Inflammatory macrophage (primary cell): Measurements from ENCODE around the gene SLC9A9.

Experiments used
- DNase-seq, 2 donors: peaks; one replicate each; pipeline ENCODE4 v3.0.0-alpha.2; 2020 to 2022

The SLC9A9 gene

DNA sequence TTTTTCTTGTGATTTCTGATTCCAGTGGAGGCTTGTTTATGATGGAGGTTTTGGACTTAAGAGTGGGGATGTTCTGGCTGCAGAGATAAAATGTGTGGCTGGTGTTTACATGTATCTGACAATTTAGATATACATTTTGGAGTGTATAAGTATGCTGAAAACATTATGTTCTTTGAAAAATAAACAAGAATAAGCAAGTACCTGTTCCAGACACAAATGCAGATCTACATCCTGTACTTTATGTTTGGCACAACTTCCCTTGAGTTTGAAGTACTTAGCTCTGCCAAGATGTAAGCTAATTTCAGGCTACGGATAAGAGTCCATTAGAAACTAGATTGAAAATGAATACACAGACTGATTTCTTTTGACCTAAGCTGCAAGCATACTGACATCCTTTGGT lies 451.5 kb downstream of the SLC9A9 start:
- DNase-seq, result no peak

DNA sequence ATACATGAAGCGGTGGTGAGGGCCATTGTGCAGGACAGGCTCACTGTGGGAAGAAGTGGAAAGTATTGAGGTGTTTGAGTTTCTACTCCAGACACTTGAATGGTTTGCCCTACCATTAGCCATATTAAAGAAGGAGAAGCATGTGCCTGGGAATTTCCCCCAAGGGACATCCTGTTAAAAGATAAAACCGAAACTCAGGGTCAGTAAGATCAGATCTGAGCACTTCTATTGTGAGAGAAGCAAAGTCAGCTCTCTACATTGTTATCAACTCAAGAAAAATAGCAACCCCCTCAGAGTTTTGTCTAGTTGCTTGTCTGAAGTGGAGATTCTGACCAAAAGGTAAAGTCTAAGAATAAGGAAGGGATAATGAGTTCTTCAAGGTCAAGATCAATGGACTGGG lies 458.9 kb downstream of the SLC9A9 start:
- DNase-seq, result no peak

DNA sequence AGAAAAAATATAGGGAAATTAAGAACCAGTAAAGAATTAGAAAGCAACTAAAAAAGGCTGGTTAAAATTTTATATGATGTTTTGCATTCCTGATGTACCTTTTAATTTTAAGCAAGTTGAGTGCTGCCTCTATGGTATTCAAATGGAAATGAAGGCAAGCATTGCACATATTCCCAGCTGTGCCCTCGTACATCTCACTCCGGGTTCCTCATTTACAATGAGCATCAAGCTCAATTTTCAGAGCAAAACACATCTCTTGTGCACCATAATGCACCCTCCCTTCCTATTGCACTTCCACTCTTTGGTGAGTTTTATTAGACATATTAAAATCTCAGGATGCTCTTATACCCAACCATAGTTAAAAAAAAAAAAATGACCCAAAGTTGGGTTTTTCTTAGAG lies 460.8 kb downstream of the SLC9A9 start:
- no peak for DNase-seq

DNA sequence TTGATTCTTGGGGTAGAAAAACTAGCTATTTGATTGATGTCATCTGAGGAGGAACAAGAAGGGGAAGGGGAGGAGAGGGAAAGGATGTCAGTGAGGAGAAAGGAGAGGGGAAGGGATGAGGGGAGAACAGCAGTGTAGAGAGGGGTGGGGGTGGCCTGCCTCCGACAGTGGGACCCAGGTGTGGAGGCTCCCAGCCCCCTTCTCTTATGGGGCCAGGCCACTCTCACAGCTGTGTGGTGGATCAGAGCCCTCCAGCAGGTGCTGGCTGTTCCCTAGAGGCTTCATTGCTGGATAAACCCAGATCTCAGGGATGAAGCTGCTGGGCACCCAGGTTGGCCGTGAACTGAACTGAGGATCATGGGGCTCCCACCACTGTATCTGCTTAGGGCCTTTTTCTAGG lies 464.2 kb downstream of the SLC9A9 start:
- DNase-seq, result no peak

DNA sequence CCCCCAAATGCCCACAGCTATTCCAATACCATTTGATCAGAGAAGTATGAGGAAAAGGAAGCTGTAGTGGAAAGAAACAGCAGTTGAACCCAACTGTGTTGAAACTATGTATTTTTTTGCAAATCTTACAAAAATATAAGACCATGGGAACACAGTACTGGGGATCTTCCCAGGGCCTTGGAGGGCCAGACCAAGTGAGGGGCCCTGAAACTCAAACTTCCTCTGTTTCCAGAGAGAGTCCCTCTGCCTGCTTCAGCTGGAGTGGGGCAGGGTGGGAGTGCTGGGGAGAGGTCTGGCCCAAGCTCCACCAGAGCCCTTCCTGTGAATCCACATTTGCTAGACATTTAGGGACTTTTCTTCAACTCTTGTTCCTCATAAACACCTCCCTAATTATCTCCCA lies 464.8 kb downstream of the SLC9A9 start:
- no peak for DNase-seq

DNA sequence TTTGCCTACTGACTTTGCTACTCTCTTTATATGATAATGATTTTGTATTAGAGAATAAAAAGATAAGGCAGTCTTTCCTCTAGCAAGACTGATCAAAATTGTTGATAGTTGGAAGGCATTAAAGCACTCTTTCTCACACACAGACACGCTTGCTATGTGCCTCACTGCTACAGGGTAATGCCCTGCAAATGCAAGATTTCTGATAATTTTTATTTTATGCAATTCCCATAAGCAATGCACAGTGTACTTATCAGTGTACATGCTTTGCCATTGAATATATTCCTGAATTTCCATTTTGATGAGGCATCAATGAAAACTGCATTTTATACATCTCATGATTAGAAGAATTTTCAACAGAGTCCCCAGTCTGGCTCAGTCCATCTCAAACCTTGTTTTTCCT lies 465.5 kb downstream of the SLC9A9 start:
- no peak for DNase-seq

DNA sequence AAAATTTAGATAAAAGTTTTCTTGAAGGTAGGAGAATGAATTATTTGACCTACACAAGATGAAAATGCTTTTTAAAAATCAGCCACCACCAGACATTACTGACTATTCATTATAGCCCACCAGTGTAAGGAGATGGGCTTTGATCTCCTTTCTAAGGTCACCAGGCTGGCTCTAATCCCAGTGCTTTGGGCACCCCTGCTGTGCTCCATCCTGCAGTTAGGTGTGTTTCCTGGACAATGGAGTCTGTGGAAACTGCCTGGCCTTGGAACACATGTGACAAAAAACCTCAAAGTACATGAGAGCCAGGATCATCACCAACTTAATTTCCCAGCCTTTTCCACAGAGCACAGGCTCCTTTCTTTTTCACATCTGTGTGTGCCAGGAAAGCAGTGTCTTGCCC lies 467.8 kb downstream of the SLC9A9 start:
- DNase-seq, result no peak

DNA sequence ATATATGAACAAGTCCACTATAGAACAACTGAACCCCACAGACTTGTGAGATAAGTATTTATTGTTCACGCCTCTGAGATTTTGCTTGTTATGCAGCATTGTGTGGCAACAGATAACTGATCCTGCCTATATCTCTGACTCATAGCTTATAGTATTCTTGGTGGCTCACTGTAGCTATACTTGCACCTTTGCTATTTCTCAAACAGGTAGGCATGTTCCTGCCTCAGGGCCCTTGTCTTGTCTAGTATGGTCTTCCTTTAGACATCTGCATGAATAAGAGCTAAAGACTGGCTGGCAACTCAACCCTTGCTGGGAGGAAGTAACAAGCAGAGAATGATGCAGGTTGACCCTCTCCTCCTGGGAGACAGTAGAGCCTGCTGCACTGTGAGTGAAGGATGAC lies 472.6 kb downstream of the SLC9A9 start:
- no peak for DNase-seq

DNA sequence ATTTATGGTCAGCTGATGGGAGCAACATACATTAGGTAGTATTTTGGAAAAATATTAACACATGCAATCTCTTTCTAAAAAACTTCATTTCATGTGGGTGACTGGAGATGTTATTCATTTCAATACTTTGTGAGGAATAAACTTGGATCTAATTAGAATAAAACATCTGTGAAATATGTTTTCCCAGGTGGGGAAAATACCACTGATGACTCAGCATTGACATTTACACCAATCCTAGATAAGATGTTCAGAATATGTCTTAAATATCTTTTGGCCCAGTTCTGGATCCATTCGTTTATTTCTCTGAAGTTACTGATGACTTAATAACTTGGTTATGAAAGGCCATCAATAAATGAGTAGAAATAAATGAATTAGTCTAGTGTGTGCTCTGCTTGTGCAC lies 481.1 kb downstream of the SLC9A9 start:
- DNase-seq, result no peak

DNA sequence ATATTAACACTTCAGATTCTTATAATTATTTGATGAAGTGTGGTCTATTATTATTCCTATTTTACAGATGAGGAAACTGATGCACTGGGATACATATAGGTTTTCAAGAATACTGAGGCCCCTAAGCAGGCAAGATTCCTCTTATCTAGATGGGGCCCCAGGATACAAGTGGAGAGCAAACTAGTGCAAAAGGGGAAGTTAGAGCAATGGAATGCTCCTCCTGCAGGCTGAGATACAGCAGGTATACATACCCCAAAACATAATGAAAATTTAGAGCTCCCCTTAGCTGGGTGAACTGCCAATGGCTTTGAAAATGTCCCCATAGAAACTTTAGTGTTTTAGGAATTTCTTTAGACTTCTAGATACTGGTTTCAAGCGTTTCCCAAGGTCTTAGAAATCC lies 481.6 kb downstream of the SLC9A9 start:
- DNase-seq, result no peak

DNA sequence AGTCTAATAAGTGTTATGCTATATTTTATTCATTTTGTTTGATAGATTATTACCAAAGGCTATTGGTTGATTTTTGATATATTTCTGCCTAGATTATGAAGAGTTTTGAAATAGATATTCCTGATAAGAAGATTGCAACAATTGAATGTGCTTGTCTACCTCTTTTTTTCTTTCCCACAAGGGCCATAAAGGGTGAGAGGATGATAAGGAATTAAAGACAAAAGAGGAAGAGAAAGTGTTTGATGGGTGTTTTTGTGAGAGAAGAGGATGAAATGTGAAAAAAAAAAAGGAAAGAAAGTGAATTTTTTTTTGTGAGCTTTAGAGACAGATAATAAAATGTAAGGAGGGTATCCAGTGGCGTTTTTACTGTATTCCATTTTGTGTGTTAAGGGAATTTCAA lies 484.3 kb downstream of the SLC9A9 start:
- DNase-seq, result no peak

DNA sequence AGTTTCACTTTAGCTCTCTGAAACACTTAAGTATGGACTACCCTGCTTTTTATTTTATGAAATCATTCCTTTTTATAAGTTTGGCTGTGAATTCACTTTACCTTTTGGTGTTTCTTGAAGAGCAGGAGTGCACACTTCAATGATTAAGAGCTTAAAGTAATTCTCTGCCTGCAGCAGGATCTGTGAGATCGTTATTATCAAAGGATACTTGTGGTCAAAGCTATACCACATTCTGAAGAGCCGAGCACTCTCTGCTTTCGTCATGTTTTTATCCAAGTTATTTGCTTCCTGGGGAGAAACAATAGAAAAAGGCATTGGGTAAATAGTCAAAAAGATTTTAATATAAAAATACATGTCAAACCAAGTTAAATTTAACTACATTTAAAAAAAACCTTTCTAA lies 485.0 kb downstream of the SLC9A9 start:
- DNase-seq, result no peak

DNA sequence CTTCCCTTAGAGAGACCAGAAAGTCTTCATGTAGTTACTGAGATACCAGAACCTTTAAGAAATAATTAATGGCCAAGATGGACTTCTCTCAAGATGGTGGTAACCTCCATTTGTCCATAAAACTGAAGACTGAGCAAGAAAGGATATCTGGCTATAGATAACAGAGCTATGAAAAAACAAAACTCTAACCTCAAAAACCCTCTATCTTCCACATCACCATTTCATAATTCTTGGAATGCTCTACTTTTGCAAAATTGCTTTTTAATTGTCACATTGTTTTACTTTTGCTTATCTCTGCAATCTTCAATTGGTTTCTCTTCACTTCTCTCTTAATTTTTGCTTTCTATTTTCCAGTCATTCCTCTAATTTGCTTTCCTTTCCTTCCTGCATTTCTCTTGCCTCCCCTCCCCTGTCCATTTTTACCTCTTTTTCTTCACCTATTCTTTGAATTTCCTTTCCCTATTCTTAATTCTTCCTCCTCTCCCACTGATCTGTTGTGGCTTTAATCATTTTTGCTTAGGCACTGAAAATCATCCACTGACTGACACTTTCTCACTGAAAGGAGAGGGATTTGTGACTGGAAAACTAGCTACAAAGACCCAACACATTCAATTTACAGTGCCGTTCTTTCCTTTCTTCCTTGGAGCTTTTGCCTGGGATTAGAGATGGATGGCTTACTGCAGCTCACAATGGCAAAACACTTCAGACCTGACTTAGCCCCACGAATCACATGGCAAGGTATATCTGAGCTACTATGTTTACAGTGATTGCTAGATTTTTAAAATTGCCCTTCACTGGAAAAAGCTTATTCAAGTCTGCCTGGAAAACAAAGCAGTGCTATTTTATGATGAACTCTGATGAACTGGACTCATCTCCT lies 485.9 kb downstream of the SLC9A9 start:
- DNase-seq, result no peak

DNA sequence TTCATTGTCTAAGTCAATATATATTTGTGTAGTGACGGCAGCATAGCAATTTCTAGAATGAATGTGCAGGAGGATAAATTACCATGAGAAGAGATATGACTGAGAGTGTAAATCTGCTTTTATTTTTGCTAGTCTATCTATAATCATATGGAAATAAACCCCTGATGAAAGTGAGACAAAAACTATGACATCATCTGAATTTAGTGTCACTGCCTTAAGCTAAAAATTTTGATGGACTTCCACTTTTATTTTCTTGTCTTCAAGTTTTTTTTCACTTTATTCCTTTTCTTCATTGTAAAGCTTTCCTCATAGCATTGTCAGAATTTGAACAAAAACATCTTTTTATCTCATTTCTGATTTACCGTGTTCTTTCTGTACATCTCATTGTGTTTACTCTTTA lies 486.7 kb downstream of the SLC9A9 start:
- no peak for DNase-seq

DNA sequence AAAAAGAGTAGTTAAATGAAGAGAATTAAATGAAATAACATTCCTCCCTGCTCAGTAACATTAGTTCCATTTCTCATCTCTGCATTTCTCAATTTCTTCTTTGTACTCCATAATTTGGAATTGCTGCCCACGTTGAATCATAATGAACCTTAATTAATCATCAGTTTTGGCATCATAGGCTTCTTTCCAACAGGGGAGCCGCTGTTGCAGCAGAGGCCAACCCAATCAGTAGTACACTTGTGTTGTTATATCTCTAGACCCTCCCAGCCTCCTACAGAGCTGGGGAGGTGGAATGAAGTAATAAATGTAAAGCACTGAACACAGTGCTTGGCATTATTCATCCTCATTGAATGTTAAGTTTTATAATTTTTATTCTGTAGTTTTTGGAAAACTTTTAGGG lies 488.0 kb downstream of the SLC9A9 start:
- no peak for DNase-seq

DNA sequence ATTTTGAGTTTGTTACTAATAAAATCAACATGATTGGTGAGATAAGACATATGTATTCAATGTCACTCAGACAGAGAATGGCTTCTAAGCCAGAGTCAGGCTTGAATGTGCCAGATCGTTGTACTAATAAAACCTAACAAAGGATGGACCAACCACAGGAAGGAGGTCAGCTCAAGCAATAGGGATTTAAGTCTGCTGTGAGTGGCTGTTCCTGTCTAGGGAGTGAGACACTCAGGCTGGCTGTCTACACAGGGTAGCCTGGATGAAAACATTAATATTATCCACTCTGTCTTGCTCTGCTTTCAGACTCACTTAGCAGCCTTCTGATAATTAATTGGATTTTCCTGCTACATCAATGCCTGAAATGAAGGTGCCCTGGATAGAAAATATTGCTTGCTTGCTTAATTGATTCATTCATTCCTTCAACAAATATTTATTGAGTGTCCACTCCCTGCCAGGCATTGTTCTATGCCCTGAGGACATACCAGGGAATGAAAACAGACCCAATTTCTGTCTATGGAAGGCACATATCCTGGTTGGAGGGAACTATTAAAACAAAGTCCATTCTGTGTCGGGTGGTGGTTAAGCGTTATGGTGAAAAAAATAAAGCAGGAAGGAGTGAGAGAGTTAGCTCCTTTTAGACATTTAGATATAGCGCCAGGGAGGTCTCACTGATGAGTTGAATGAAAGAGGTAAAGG lies 489.3 kb downstream of the SLC9A9 start:
- DNase-seq, result no peak

DNA sequence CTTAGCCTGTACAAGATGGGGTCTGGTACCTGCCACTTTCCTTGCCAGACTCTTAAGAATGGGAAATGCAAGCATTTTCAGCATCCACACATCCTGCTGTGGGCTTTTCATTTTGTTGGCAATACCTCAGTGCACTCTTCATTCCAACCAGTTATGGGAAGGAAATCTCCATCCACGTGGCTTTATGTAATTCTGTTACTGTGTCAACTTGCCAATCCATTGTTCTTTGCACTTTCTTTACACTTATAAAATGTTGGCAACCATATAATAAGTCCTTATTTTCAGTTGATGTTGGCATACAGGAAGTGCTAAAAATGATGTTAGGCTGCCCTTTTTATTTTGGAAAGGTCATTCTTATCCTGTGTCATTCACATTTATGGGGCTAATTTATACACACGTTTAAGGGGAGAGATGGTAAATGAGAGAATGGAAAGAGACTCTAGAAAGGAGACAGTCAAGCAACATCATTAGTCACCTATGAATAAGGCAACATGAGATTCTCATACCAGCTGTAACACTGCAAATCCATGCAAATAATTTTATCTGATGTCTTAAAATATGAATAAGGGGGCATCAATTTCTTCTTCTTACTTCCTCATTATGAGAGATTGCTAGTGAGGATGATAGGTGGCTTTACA lies 490.0 kb downstream of the SLC9A9 start:
- DNase-seq, result no peak

DNA sequence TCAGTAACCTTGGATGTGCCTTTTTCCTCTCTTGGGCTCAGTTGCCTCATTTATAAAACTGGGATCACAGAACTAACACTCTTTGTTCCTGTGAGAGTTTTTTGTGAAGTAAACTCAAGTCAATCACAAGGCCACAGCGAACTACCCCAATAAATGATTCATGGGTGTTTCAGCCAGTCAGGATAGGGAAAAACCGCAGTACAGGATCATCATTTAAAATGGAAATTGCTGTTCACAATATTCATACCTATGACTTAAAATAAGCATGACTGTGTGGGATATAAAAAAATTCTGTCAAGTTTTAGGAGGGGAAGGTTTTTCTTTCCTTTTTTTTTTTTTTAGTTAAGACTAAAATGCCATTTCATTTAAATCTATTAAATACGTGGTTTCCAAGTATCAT lies 490.6 kb downstream of the SLC9A9 start:
- no peak for DNase-seq

DNA sequence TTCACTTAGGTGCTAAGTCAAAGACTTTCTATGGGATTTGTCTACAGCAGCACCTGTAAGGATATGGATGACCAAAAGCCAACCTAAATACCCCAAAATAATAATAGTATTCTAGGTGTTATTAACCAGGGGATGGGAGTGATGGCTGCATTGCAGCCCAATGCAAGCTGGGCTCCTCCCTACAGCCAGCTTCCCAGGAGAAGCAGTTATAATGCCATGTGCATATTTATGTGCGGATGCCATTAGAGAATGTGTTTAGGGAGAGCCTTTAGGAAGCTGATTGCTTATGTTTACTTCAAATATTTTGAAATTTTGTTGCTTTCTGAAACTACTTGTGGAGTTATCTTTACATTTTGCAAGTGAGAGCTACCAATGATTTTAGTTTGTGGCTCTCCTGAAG lies 491.4 kb downstream of the SLC9A9 start:
- no peak for DNase-seq

DNA sequence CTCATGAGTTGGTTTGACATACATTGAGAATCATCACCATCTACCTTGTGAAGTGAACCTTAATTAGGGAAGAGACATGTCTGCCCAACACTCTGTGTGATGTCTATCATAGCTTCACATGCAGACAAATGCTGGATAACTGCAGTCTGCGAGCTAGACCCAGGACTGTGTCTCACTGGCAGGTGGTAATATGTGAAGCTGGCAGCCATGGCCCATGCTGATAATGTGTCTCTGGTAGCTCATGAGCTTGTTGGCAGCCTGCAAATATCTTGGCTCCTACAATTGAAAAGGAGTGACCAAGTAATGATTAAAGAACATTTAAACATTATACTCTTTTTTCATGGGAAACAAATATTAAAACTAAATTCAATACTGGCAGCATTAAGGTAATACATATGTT lies 493.9 kb downstream of the SLC9A9 start:
- DNase-seq, result no peak

DNA sequence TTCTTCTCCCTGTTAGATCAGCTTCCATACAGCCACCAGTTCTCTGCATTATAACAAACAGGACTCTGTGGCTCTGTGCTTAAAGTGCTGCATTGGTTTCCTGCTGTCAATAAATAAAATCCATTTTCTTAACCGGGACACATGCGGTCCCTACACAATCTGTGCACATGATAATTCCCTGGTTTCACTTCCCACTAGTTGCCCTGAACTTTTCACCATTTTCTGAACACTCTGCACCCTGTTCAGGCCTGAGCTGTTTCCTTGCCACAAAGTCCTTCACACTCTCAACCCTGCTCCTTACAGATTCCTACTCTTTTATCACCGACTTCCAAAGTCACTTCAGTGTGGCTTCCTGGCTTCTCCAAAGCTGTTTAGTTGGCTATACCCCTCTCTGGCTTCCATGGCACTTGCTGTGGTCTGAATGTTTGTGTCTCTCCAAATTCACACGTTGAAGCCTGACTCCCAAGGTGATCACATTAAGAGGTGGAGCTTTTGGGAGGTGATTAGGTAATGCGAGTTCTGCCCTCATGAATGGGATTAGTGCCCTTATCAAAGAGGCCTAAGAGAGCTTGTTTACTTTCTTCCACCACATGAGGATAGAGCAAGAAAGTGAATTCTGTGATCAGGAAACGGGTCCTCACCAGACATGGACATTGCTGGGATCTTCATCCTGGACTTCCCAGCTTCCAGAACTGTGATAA lies 495.3 kb downstream of the SLC9A9 start:
- DNase-seq, result peak; percentile 61 to 62

DNA sequence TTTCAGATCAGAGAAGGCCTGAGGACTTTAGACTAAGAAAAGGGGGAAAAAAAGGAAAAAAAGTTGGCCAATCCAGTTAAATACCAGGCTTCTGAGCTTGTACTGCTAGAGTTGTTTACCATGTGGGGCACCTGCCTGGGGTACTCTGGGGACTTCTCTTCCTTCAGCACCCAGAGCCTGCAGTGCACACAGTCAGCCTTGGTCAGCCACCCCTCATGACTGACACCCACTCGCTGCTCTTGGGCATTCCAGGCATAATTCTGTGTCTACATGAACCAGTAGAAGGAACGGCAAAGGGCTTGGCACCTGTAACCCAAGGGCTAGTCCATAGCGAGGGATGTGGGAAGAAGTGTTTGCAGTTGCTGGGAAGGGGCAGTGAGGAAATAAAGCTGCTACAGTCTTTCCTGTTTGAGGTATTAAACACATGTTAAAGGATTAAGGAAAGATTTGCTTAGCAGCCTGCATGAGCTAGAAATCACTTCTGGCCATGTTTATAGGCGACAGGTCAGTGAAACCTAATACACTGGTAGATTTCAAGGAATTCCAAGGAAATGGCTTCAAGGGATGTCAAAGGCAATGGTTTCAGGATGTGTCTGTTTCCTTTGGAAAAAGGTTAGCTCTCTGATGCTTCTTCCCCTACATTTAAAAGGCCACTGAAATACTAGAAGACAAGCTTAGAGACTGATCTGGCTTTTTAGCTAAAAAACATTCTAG lies 496.2 kb downstream of the SLC9A9 start:
- peak in 1 of 2 donors; percentile 41 for DNase-seq

DNA sequence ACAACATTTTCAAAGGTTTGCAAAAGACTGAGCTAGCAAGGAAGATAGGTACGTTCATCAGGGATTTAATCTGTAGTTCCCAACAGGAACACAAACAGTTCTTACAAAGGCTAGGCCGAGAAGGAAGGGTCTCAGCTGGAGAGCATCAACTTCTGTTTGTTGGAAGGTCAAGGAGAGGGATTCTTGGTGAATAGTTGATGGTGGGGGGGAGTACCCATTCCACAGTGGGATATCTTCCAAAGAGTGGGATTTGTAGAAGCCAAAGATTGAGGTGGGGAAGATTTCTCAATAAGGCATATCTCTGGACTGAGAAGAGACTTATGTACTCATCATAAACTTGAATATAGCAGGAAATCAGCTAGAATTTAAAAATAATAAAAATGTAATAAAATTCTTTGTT lies 496.9 kb downstream of the SLC9A9 start:
- DNase-seq, result no peak
